SK-N-SH (cell line): ENCODE measurements around the gene CYP11A1. TPM values are rescaled to one million over a fixed set of nuclear protein-coding genes. Genes with fewer than 3 reads are reported as not detected.

Experiments used
- CTCF ChIA-PET: fragments of 300-600, 350-600 bp; formaldehyde crosslinking; extraction: SDS; loops from one replicate; lab custom pipeline; 2021; lab: Yijun Ruan, JAX
- POLR2A ChIA-PET: fragments of 350-600 bp; sonication (Branson Sonifier 250); formaldehyde crosslinking; extraction: SDS; loops from one replicate; lab custom pipeline; 2020; ENCODE audit warnings: antibody characterized with exemption, inconsistent platforms; lab: Yijun Ruan, JAX
- DNase-seq: peaks from one replicate; pipeline ENCODE4 v3.0.0; 2012
- H2AFZ ChIP-seq: fragments of 200-600 bp; sonication (generic); 2 replicates; pipeline ENCODE4 v1.8.1; 2016; ENCODE audit warnings: antibody characterized with exemption, mild to moderate bottlenecking, low read depth
- H3F3A ChIP-seq: fragments of 200-600 bp; sonication (generic); replicated peaks from 2 replicates; pipeline ENCODE3; 2016; ENCODE audit warnings: antibody characterized with exemption, mild to moderate bottlenecking; ENCODE audit not compliant: insufficient read depth
- H3K27ac ChIP-seq, 2 experiments: fragments of 200-500 bp in 1 of 2; fragments of 200-600 bp in 1 of 2; sonication (Bioruptor generic) in 1 of 2; sonication (generic), shearing (Covaris generic) in 1 of 2; 2 replicates each; pipeline versions ENCODE4 v1.5.1 to v1.6.1; 2014 to 2016; ENCODE audit warnings: low read depth in 2 of 2, inconsistent platforms in 1 of 2, low read length in 1 of 2, mild to moderate bottlenecking in 1 of 2, mixed read lengths in 1 of 2
- H3K27me3 ChIP-seq: fragments of 200-600 bp; sonication (generic), shearing (Covaris generic); 2 replicates; pipeline ENCODE4 v1.6.1; 2016; ENCODE audit warnings: mixed run types; ENCODE audit not compliant: insufficient read depth
- H3K36me3 ChIP-seq, 2 experiments: fragments of 200-500 bp in 1 of 2; fragments of 200-600 bp in 1 of 2; sonication (Bioruptor generic) in 1 of 2; sonication (generic) in 1 of 2; replicated peaks in 1 of 2; 2 replicates each; pipeline versions ENCODE3 to v1.5.1; 2014 to 2016; ENCODE audit warnings: low read length in 1 of 2, mild to moderate bottlenecking in 1 of 2; ENCODE audit not compliant: insufficient read depth in 2 of 2, control insufficient read depth in 1 of 2
- H3K4me1 ChIP-seq, 2 experiments: fragments of 200-500 bp in 1 of 2; fragments of 200-600 bp in 1 of 2; sonication (Bioruptor generic) in 1 of 2; sonication (generic), shearing (Covaris generic) in 1 of 2; 2 replicates each; pipeline versions ENCODE4 v1.5.1 to v1.6.1; 2014 to 2016; ENCODE audit warnings: low read depth in 1 of 2, low read length in 1 of 2, mixed run types in 1 of 2; ENCODE audit not compliant: insufficient read depth in 2 of 2, control insufficient read depth in 1 of 2
- H3K4me2 ChIP-seq: fragments of 200-600 bp; sonication (generic), shearing (Covaris generic); 2 replicates; pipeline ENCODE4 v1.6.1; 2017; ENCODE audit warnings: mixed run types
- H3K4me3 ChIP-seq, 2 experiments: fragments of 200-500 bp in 1 of 2; fragments of 200-600 bp in 1 of 2; sonication (Bioruptor generic) in 1 of 2; sonication (generic), shearing (Covaris generic) in 1 of 2; 2 replicates each; pipeline versions ENCODE4 v1.5.1 to v1.8.1; 2014 to 2016; ENCODE audit warnings: low read depth in 2 of 2, inconsistent platforms in 1 of 2, low read length in 1 of 2, mild to moderate bottlenecking in 1 of 2, mixed read lengths in 1 of 2, moderate library complexity in 1 of 2
- H3K79me2 ChIP-seq: fragments of 200-600 bp; sonication (generic); 2 replicates; pipeline ENCODE4 v1.8.1; 2017; ENCODE audit warnings: mild to moderate bottlenecking; ENCODE audit not compliant: insufficient read depth
- H3K9ac ChIP-seq: fragments of 200-600 bp; sonication (generic); 2 replicates; pipeline ENCODE4 v1.6.1; 2017; ENCODE audit warnings: mixed run types
- H3K9me2 ChIP-seq: fragments of 200-600 bp; sonication (generic); 2 replicates; pipeline ENCODE4 v1.6.1; 2017; ENCODE audit warnings: mixed run types
- H3K9me3 ChIP-seq: fragments of 200-600 bp; sonication (generic); 2 replicates; pipeline ENCODE4 v1.6.1; 2017; ENCODE audit warnings: mixed run types, mild to moderate bottlenecking, moderate library complexity
- H4K20me1 ChIP-seq: fragments of 200-600 bp; sonication (generic); 2 replicates; pipeline ENCODE4 v1.6.1; 2017; ENCODE audit warnings: mild to moderate bottlenecking, mixed run types; ENCODE audit not compliant: insufficient read depth
- EP300 ChIP-seq, 2 experiments: IDR thresholded peaks; 2 replicates each; pipeline versions ENCODE4 v1.4.0 to v1.6.1; 2012; ENCODE audit warnings: borderline replicate concordance in 1 of 2, low read depth in 1 of 2, low read length in 1 of 2
- EZH2phosphoT487 ChIP-seq: fragments of 200-600 bp; sonication (generic); IDR thresholded peaks from 2 replicates; pipeline ENCODE4 v1.6.1; 2017; ENCODE audit warnings: low read depth, mixed run types, mild to moderate bottlenecking, antibody characterized with exemption, moderate library complexity, borderline replicate concordance
- FOSL2 ChIP-seq: IDR thresholded peaks from 2 replicates; pipeline ENCODE4 v1.4.0; 2012; ENCODE audit warnings: low read depth, mild to moderate bottlenecking, moderate library complexity, borderline replicate concordance
- FOXJ3 ChIP-seq: sonication (generic); formaldehyde crosslinking; IDR thresholded peaks from 2 replicates; pipeline ENCODE4 v1.5.1; 2020; ENCODE audit warnings: mild to moderate bottlenecking, missing genetic modification reagents
- FOXM1 ChIP-seq: IDR thresholded peaks from 2 replicates; pipeline ENCODE4 v1.4.0; 2012; ENCODE audit warnings: low read depth, mild to moderate bottlenecking
- IRF3 ChIP-seq: fragments of 150-350 bp; IDR thresholded peaks from 2 replicates; pipeline ENCODE4 v1.6.1; 2016; ENCODE audit warnings: mild to moderate bottlenecking, low read depth, low read length
- JUND ChIP-seq: IDR thresholded peaks from 2 replicates; pipeline ENCODE4 v1.4.0; 2012
- MEF2A ChIP-seq: IDR thresholded peaks from 2 replicates; pipeline ENCODE4 v1.4.0; 2012; ENCODE audit warnings: low read depth, borderline replicate concordance
- NFIC ChIP-seq: IDR thresholded peaks from 2 replicates; pipeline ENCODE4 v1.4.0; 2012; ENCODE audit warnings: borderline replicate concordance
- PBX3 ChIP-seq: IDR thresholded peaks from 2 replicates; pipeline ENCODE4; 2012
- RAD21 ChIP-seq: IDR thresholded peaks from 2 replicates; pipeline ENCODE4 v1.6.1; 2012; ENCODE audit warnings: mild to moderate bottlenecking, low read length
- RCOR1 ChIP-seq: fragments of 150-350 bp; IDR thresholded peaks from 2 replicates; pipeline ENCODE4 v1.6.1; 2017; ENCODE audit warnings: antibody characterized with exemption, low read length
- REST ChIP-seq: IDR thresholded peaks from 2 replicates; pipeline ENCODE4 v1.6.1; 2012; ENCODE audit warnings: mild to moderate bottlenecking, low read depth, low read length, moderate library complexity
- RFX5 ChIP-seq: IDR thresholded peaks from 2 replicates; pipeline ENCODE4 v1.6.1; 2012; ENCODE audit warnings: mild to moderate bottlenecking, improper control_type of control experiment, low read length
- RXRA ChIP-seq: IDR thresholded peaks from 2 replicates; pipeline ENCODE4 v1.4.0; 2012; ENCODE audit warnings: low read depth, mild to moderate bottlenecking, borderline replicate concordance
- YY1 ChIP-seq: IDR thresholded peaks from 2 replicates; pipeline ENCODE4 v1.4.0; 2012; ENCODE audit warnings: low read depth, mild to moderate bottlenecking
- WGBS: methylation state at CpG from one replicate; pipeline ENCODE4 v1.1.6; 2017; ENCODE audit warnings: low lambda C conversion rate; 5-methylcytosine and 5-hydroxymethylcytosine counted together
- polyA plus RNA-seq, 3 experiments: library from polyadenylated mRNA; depleted of rRNA; stranded (reverse); fragments of >200 nt; gene quantifications; 2 replicates each; pipeline ENCODE4 v1.2.3, GENCODE V29; 2012

CYP11A1 gene
- polyA plus RNA-seq, 1 of the 3 experiments (the other 2 are of a cell fraction), result 0.08 TPM

GRCh38 chr15:74339371-74339770 lies 28.1 kb downstream of the CYP11A1 start:
- H3K79me2 ChIP-seq, result no peaks in the 10 kb centered on the region
- WGBS, result 66% methylated on average over 4 of the region's 9 CpGs
- TF ChIP-seq REST (no peak), RXRA (no peak), EP300 (IDR thresholded peaks at IDR 0.05; ENCODE audit: borderline replicate concordance in 1 of 2, low read depth in 1 of 2, low read length in 1 of 2) (no peak), FOXM1 (no peak), FOSL2 (no peak), RFX5 (no peak), MEF2A (no peak), EZH2phosphoT487 (no peak), IRF3 (no peak), PBX3 (no peak), NFIC (no peak), YY1 (no peak), FOXJ3 (CRISPR knock-in tag) (no peak), JUND (no peak), RAD21 (no peak), RCOR1 (no peak)
- TF ChIP-seq, all 33 proteins: peak for 0
- H3K4me3 ChIP-seq, result no peak overlapping the region
- no peaks in the 10 kb centered on the region for H3K27me3 ChIP-seq
- no peak for DNase-seq
- H3K36me3 ChIP-seq, result no peaks in the 10 kb centered on the region
- no peak overlapping the region for H3K9ac ChIP-seq
- H3K9me2 ChIP-seq, result no peaks in the 10 kb centered on the region
- no peak overlapping the region for H2AFZ ChIP-seq
- no peaks in the 10 kb centered on the region for H3F3A ChIP-seq
- no peak overlapping the region for H3K27ac ChIP-seq
- H3K4me2 ChIP-seq, result no peak overlapping the region
- ChIA-PET POLR2A (no interaction called here), CTCF (interaction anchor here (0.6 to 1.8 kb wide), 3 partner anchors 22 to 212 kb away, joined by 3 to 4 read pairs (median 4); no protein-coding TSS in a partner anchor)
- H4K20me1 ChIP-seq, result no peaks in the 10 kb centered on the region
- no peaks in the 10 kb centered on the region for H3K9me3 ChIP-seq
- H3K4me1 ChIP-seq, result peaks cover 0 to 3% of the 10 kb centered on the region in 2 experiments; a peak in 1 of 4 replicates
